Stimulated activated naive B cell treated with anti-CD40 and anti-IgM and Interleukin-4, amounts not matched to agents 10 μg/mL and 1 μg/mL and 100 μg/mL, for 72 hours (primary cell): Measurements from ENCODE around the gene HSD3B2.
A peak's percentile ranks its signal among the peaks of the same experiment; 100 is the strongest.
"Not testable (repeated sequence)": the region's sequence is repeated elsewhere in the genome, so short reads cannot be mapped to it uniquely, and the experiment has no call there.

Experiments used
- ATAC-seq, 2 donors: fragments of 150-1000 bp; cut with Tn5 transposase; replicated peaks; 2 replicates each; pipeline ENCODE4 v1.10.0; 2021; ENCODE audit warnings: moderate library complexity in 1 of 2
- DNase-seq: peaks from one replicate; pipeline ENCODE4 v3.0.0; 2021
- H3K27ac Mint-ChIP-seq: one replicate; pipeline ENCODE4 v1.8.0; 2022; ENCODE audit warnings: mild to moderate bottlenecking, mixed read lengths
- H3K27me3 Mint-ChIP-seq, 2 donors: one replicate each; pipeline ENCODE4 v1.8.0; 2022; ENCODE audit warnings: mixed read lengths in 2 of 2
- H3K36me3 Mint-ChIP-seq, 2 donors: one replicate each; pipeline ENCODE4 v1.8.0; 2022; ENCODE audit warnings: mixed read lengths in 2 of 2, mild to moderate bottlenecking in 1 of 2
- H3K4me1 Mint-ChIP-seq, 2 donors: one replicate each; pipeline ENCODE4 v1.8.0; 2022; ENCODE audit warnings: mixed read lengths in 2 of 2, mild to moderate bottlenecking in 1 of 2
- H3K4me3 Mint-ChIP-seq, 2 donors: one replicate each; pipeline ENCODE4 v1.8.0; 2022; ENCODE audit warnings: mild to moderate bottlenecking in 2 of 2, mixed read lengths in 2 of 2, moderate library complexity in 1 of 2
- H3K9me3 Mint-ChIP-seq, 2 donors: one replicate each; pipeline ENCODE4 v1.8.0; 2022; ENCODE audit warnings: mixed read lengths in 2 of 2, mild to moderate bottlenecking in 1 of 2

The HSD3B2 gene

DNA sequence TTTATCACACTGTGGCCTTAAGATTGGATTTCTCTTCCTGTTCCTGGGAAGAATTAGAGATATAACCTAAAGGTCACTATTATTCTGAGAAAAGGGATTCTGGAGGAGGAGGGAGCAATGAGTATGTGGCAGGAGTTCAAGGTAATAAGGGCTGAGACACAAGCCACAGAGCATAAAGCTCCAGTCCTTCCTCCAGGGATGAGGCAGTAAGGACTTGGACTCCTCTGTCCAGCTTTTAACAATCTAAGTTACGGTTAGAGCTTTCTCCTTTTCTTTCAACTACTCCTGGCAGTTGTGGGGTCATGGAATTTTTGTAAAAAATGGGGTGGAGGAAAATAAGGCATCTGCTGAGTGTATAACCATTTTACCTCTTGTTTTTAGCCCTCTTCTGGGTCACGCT lies at the start of gene HSD3B2:
Gene HSD3B2 (plus strand): TSS at position 201 of the 400 bp plus-strand sequence. CDS start 270 bp downstream, outside the sequence.
- Mint-ChIP-seq H3K36me3 (no peaks in the 10 kb centered on the region), H3K4me1 (no peaks in the 10 kb centered on the region), H3K27ac (no peak within 1 kb of the TSS), H3K4me3 (no peak within 1 kb of the TSS), H3K9me3 (no peaks in the 10 kb centered on the region), H3K27me3 (peaks cover 0 to 4% of the 10 kb centered on the region in 2 donors)
- ATAC-seq: no peak
- DNase-seq: no peak

DNA sequence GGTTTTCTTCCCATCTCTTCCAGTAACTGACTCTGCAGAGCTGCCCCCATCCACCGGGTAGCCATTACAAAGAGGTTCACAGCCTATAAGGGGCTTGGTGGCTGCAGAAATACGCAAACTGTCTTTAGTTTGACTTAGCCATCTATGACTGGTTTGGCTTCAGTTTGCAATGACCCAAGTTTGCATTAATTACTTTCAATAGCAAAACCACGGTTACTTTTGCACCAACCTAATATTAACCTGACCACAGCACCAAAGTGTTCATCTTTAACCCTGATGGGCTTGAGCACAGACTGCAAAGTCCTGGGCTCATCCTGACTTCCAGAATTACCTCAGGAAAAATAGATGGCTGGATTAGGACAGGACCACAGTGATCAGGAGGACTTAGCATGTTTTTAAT lies 48.5 kb upstream of the HSD3B2 start:
- no peaks in the 10 kb centered on the region for H3K9me3 Mint-ChIP-seq
- H3K27me3 Mint-ChIP-seq: peaks cover 11 to 13% of the 10 kb centered on the region in 2 donors
- H3K36me3 Mint-ChIP-seq: no peaks in the 10 kb centered on the region
- no peak overlapping the region for H3K27ac Mint-ChIP-seq
- H3K4me1 Mint-ChIP-seq: no peaks in the 10 kb centered on the region
- no peak for ATAC-seq
- H3K4me3 Mint-ChIP-seq: no peak overlapping the region
- no peak for DNase-seq

DNA sequence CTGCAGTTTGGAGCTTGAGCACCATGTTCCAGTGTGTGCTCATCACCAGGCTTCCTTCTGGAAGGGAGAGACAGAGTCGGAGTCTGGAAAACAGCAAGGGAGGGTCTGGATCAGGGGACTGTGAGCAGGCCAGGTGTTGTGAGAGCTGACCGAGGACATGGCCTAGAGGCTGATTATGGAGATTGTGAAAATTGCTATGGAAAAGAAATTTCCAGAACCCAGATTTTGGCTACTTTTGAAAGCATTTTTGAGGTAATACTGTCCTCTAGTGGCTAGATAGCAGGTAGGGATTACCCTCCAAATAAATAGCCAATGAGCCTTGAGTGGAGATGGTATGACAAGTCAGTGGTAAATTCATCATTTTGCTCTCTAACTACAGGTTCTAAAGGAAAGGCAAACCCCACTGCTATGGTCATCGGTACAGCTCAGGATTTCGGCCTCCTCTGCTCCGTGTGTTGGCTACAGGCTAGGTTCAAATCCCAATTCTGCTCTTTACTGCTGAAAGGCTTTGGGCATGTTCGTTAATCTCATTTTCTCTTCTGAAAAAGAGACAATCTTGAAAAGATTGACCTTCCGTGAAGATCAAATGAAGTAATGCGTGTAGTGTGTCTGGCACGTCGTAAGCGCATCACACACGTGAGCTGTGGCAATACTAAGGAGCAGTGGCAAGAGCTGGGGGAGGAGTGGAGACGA lies 47.4 kb upstream of the HSD3B2 start:
- Mint-ChIP-seq H3K4me1 (no peaks in the 10 kb centered on the region), H3K9me3 (no peaks in the 10 kb centered on the region), H3K4me3 (no peak overlapping the region), H3K36me3 (no peaks in the 10 kb centered on the region), H3K27ac (no peak overlapping the region), H3K27me3 (peaks cover 13 to 15% of the 10 kb centered on the region in 2 donors)
- ATAC-seq: peak; percentile 71 to 72
- DNase-seq: no peak

DNA sequence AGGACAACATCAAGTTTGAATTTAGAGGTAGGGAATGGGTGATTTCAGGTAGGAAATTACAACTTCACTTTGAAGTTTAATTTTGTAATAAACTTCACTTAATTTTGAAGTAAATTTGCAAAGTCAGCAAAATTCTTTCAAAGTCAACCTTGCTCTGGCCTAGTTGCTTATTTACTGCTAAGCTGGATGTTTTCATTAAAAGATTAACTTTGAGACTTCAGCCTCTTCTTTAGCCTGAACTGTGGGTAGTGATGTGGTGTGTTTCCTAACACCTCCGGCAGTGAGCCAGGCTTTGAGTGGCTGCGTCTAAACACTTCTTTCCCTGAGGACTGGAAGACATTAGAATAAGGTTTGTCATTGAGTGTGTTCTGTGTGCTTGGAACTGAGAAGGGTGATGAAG lies 46.4 kb upstream of the HSD3B2 start, which contains the start of gene HAO2:
Gene HAO2 (plus strand): TSS at position 232 of the 400 bp plus-strand sequence. CDS start 12,301 bp downstream, outside the sequence.
- Mint-ChIP-seq H3K36me3 (no peaks in the 10 kb centered on the region), H3K9me3 (no peaks in the 10 kb centered on the region), H3K4me3 (no peak within 1 kb of the TSS), H3K4me1 (no peaks in the 10 kb centered on the region), H3K27ac (no peak within 1 kb of the TSS), H3K27me3 (peaks cover 13 to 15% of the 10 kb centered on the region in 2 donors)
- ATAC-seq (no peak), DNase-seq (no peak)

DNA sequence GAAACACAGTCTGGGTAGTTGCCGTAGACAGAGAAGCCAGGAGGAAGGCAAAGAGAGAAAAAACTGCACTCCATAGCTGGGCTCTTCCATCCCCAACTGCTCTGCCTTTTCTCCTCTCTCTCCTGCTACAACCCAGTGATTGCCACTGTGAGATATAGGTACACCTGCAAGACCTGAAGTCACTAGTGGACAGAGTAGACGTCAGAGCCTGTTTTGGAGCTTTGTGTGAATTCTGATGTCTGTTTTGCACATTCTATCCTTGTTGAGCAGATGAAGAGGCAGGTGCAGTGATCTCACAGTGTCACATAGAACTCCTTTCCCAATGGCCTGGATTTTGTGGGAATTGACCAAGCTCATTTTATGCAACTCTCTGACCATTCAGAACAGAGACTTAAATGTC lies 44.2 kb upstream of the HSD3B2 start:
- H3K27ac Mint-ChIP-seq: no peak overlapping the region
- H3K36me3 Mint-ChIP-seq: no peaks in the 10 kb centered on the region
- H3K27me3 Mint-ChIP-seq: peaks cover 7 to 14% of the 10 kb centered on the region in 2 donors
- DNase-seq (no peak), ATAC-seq (no peak)
- no peaks in the 10 kb centered on the region for H3K4me1 Mint-ChIP-seq
- H3K9me3 Mint-ChIP-seq: peaks cover under 1 to 2% of the 10 kb centered on the region in 2 donors
- H3K4me3 Mint-ChIP-seq: no peak overlapping the region

DNA sequence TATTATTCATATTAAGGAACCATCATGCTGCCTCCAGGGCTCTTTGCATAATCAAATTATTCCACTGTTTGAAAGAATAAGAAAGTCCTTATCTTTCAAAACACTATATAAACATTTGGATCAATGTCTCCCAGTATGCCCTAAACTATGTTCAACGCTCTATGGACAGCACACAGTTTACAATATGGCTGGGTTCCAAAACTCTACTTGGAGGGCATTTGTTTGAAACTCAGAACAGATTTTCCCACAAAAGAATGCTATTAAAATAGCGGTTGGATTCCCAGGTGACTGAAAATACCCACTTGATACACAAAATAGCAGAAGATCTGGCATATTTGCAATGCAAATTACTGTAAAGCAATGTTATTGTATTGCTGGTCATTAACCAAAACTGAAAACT lies 43.1 kb upstream of the HSD3B2 start:
- no peak for ATAC-seq
- Mint-ChIP-seq H3K36me3 (peaks cover 0 to 2% of the 10 kb centered on the region in 2 donors), H3K27ac (no peak overlapping the region), H3K27me3 (peaks cover 7 to 14% of the 10 kb centered on the region in 2 donors), H3K4me3 (no peak overlapping the region), H3K9me3 (peaks cover 3 to 4% of the 10 kb centered on the region in 2 donors), H3K4me1 (no peaks in the 10 kb centered on the region)
- no peak for DNase-seq

DNA sequence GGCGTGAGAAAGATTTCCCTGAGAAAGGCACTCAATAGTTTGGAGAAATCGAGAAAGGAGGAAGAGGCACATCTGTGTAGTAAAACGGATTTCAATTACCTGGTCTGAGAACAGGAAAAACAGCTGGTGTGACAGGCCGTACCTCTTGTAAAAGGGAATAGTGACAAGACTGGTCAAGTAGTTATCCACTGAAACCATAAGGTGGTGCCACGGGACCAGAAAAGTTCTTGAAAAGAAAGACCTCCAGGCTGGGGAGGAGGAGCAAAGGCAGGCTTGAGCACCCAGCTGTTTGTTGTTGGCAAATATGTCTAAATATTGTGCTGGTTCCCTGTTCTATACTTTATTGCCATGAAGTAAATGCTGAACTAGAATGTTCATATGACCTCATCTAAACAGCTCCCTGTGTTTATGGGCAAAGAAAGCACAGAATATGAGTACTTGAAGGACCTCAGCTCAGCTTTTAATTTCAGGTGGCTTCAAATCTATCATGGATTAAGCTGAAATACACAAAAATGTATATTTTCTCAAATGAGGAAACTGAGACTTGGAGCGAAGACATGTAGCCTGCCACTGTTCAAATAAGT lies 42.4 kb upstream of the HSD3B2 start:
- Mint-ChIP-seq H3K4me1 (no peaks in the 10 kb centered on the region), H3K36me3 (peaks cover 0 to 2% of the 10 kb centered on the region in 2 donors)
- peak in 1 of 2 donors; percentile 36 for ATAC-seq

DNA sequence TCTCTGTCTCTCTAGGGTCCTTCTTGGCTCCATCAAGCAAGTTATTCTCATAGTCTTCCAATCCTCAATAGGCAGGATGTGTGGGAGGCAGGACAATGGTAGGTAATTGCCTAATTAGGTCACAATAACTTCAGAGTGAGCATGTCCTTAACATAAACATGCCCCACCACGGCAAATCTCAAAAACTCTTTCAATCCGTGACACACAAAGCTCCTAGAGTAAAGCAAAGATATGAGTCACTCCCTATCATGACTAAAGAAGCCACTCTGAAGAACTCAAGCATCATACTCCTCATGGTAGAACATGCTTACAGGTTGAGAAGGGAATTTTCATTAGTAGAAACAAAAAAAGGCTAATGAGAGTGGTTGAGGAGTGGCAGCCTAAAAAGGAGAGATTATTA lies 41.5 kb upstream of the HSD3B2 start:
- Mint-ChIP-seq H3K36me3 (peaks cover 0 to 2% of the 10 kb centered on the region in 2 donors), H3K4me3 (no peak overlapping the region), H3K27me3 (peaks cover 0 to 9% of the 10 kb centered on the region in 2 donors), H3K4me1 (no peaks in the 10 kb centered on the region), H3K9me3 (peaks cover 4% of the 10 kb centered on the region in 2 donors), H3K27ac (no peak overlapping the region)
- DNase-seq: no peak
- ATAC-seq: no peak

More for the DNA sequence above, 42.4 kb upstream of the HSD3B2 start:
- Mint-ChIP-seq H3K27me3 (peaks cover 0 to 9% of the 10 kb centered on the region in 2 donors), H3K9me3 (peaks cover 3 to 4% of the 10 kb centered on the region in 2 donors), H3K27ac (no peak overlapping the region), H3K4me3 (no peak overlapping the region)
- DNase-seq: no peak

DNA sequence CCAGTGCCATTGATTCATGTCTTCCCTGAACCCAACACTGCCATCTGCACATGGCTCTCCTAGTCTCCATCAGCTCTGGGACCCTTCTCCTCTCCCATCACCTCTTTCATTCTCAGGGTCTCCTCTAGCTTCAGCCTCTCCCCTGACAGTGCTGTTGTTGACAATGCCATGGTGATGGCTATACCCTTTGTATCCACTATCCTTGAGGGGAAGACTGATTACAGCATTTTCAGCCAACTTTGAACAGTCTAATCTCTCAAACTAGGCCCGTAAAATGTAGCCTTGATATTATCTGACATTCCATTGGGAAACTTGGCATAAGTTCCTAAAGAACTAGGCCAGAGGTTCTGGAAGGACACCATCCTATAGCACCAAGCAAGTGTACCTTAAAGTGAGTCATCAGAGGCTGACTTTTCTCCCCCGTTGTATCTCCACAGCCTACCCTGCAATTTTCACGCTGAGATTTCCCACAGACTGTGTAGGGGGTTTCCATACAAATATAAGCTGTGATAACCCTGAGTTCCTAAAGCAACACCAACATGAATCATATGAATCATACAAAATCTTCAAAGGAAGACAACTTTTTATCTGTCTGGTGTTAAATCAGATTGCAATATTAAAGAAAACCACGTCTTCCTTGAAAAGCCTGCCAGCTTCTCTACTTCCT lies 40.6 kb upstream of the HSD3B2 start:
- Mint-ChIP-seq H3K27ac (no peak overlapping the region), H3K27me3 (peaks cover 0 to 9% of the 10 kb centered on the region in 2 donors), H3K4me1 (no peaks in the 10 kb centered on the region), H3K9me3 (peaks cover 6 to 7% of the 10 kb centered on the region in 2 donors), H3K36me3 (peaks cover 0 to 2% of the 10 kb centered on the region in 2 donors), H3K4me3 (no peak overlapping the region)
- no peak for ATAC-seq
- DNase-seq: no peak

DNA sequence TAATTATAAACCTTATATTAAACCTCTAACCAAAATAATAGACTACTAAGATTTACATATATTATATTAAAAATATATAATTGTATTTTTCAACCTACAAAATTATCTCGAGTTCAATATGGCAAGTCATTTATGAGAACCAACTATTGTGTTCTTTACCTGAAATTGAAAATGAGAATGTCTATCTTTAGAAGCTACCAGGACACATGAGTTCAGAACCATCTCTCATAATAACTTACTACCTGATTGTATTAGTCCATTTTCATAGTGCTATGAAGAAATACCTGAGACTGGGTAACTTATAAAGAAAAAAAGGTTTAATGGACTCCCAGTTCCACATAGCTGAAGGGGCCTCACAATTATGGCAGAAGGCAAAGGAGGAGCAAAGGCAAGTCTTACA lies 39.6 kb upstream of the HSD3B2 start:
- Mint-ChIP-seq H3K36me3 (peaks cover 0 to 2% of the 10 kb centered on the region in 2 donors), H3K9me3 (peaks cover 7 to 10% of the 10 kb centered on the region in 2 donors), H3K27me3 (peaks cover 7 to 9% of the 10 kb centered on the region in 2 donors), H3K4me3 (no peak overlapping the region), H3K27ac (no peak overlapping the region), H3K4me1 (no peaks in the 10 kb centered on the region)
- ATAC-seq: no peak
- DNase-seq: no peak

DNA sequence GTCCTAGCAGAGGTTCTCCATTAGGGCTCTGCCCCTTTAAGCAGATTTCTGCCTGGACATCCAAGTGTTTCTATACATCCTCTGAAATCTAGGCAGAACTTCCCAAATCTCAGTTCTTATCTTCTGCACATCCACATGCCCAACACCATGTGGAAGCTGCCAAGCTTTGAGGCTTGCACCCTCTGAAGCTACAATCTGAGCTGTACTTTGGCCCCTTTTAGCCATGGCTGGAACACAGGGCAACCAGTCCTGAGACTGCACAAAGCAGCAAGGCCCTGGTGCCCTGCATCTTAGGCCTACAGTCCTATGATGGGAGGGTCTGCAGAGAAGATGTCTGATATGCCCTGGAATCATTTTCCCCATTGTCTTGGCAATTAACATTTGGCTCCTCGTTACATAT lies 38.4 kb upstream of the HSD3B2 start:
- DNase-seq (no peak), ATAC-seq (no peak)
- no peak overlapping the region for H3K27ac Mint-ChIP-seq
- H3K36me3 Mint-ChIP-seq: peaks cover 0 to 2% of the 10 kb centered on the region in 2 donors
- H3K4me3 Mint-ChIP-seq: no peak overlapping the region
- peaks cover 7 to 10% of the 10 kb centered on the region in 2 donors for H3K9me3 Mint-ChIP-seq
- peaks cover 7 to 9% of the 10 kb centered on the region in 2 donors for H3K27me3 Mint-ChIP-seq
- no peaks in the 10 kb centered on the region for H3K4me1 Mint-ChIP-seq

DNA sequence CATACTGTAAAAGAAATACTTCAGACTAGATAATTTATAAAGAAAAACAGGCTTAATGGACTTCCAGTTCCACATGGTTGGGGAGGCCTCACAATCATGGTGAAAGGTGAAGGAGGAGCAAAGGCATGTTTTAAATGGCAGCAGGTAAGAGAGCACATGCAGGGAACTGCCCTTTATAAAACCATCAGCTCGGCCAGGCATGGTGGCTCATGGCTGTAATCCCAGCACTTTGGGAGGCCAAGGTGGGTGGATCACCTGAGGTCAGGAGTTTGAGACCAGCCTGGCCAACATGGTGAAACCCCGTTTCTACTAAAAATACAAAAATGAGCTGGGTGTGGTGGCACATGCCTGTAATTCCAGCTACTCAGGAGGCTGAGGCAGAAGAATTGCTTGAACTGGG lies 37.4 kb upstream of the HSD3B2 start:
- H3K27ac Mint-ChIP-seq, H3K4me3 Mint-ChIP-seq, H3K27me3 Mint-ChIP-seq, ATAC-seq, H3K4me1 Mint-ChIP-seq, DNase-seq, H3K36me3 Mint-ChIP-seq: not testable (repeated sequence)
- H3K9me3 Mint-ChIP-seq: peaks cover 7 to 10% of the 10 kb centered on the region in 2 donors

DNA sequence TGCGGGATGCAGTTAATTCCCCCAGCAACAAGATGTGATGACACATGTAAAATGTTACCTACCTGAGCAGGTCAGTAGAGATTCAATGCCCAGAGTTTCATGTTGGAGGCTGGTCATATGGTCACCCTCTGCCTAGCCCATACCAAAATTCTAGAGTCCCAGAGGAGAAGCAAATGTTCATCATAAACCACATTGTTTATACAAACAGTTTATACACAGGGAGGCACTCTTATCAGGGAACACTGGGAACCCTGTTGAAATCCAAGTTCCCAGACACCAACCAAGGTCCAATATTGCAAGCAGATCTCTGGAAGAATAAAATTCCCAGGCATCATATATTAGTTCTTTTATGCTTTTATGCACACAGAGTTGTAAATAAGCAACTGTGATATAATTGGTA lies 35.8 kb upstream of the HSD3B2 start:
- no peak for ATAC-seq
- no peak overlapping the region for H3K4me3 Mint-ChIP-seq
- DNase-seq: no peak
- H3K4me1 Mint-ChIP-seq: no peaks in the 10 kb centered on the region
- H3K9me3 Mint-ChIP-seq: peaks cover 7 to 10% of the 10 kb centered on the region in 2 donors
- no peak overlapping the region for H3K27ac Mint-ChIP-seq
- H3K36me3 Mint-ChIP-seq: peaks cover 0 to 2% of the 10 kb centered on the region in 2 donors
- H3K27me3 Mint-ChIP-seq: peaks cover 2 to 7% of the 10 kb centered on the region in 2 donors

DNA sequence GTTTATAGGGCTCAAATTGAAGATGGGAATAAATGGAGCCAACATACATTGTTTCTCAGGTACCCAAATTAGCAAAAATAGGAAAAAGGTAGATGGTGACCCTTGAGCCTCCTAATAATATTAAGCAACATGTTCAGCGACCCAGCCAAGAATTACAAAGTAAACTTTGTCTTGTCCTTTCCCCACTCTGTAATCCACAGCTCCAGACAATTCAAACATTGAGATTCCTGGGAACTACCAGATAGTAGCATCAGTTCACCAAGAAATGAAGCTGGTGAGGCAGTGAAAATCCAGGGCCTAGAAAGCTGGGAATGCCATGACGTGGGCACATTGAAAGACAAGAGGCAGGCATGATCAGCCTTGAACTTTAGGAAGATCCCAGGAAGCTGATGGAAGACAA lies 34.6 kb upstream of the HSD3B2 start:
- DNase-seq: no peak
- ATAC-seq: no peak
- H3K27ac Mint-ChIP-seq: no peak overlapping the region
- no peaks in the 10 kb centered on the region for H3K4me1 Mint-ChIP-seq
- peaks cover 7 to 10% of the 10 kb centered on the region in 2 donors for H3K9me3 Mint-ChIP-seq
- no peak overlapping the region for H3K4me3 Mint-ChIP-seq
- peaks cover 0 to 7% of the 10 kb centered on the region in 2 donors for H3K27me3 Mint-ChIP-seq
- H3K36me3 Mint-ChIP-seq: peaks cover 0 to 2% of the 10 kb centered on the region in 2 donors
